GM12891 (cell line): ENCODE results near the gene ABCC1.

Experiments
- DNase-seq: peaks from one replicate; pipeline ENCODE4 v3.0.0; 2011; ENCODE audit warnings: low spot score; ENCODE audit not compliant: insufficient read length
- FAIRE-seq: peaks from 2 replicates; lab custom pipeline; 2011; peaks lifted over from hg19 to GRCh38; lab: Jason Lieb, UNC
- PAX5 ChIP-seq: IDR thresholded peaks from 2 replicates; pipeline ENCODE4 v1.6.1; 2011; ENCODE audit warnings: low read length, moderate library complexity, mild to moderate bottlenecking; ENCODE audit not compliant: insufficient read depth, severe bottlenecking
- POLR2A ChIP-seq: IDR thresholded peaks from 2 replicates; pipeline ENCODE4 v1.6.1; 2011; ENCODE audit warnings: low read depth, low read length, control low read depth
- POLR2AphosphoS5 ChIP-seq: IDR thresholded peaks from 2 replicates; pipeline ENCODE4 v1.6.1; 2011; ENCODE audit warnings: low read depth, low read length, control low read depth
- POU2F2 ChIP-seq: IDR thresholded peaks from 2 replicates; pipeline ENCODE4 v1.6.1; 2011; ENCODE audit warnings: low read depth, mild to moderate bottlenecking, control low read depth, low read length, moderate library complexity
- SPI1 ChIP-seq: IDR thresholded peaks from 2 replicates; pipeline ENCODE4 v1.6.1; 2011; ENCODE audit warnings: low read depth, low read length, control low read depth
- TAF1 ChIP-seq: IDR thresholded peaks from 2 replicates; pipeline ENCODE4 v1.6.1; 2011; ENCODE audit warnings: low read depth, low read length, control low read depth

The ABCC1 gene

GRCh38 chr16:16073891-16074881 lies 124.8 kb downstream of the ABCC1 start:
- no peak for DNase-seq
- no peak for TF ChIP-seq TAF1
- TF ChIP-seq PAX5, result no peak
- TF ChIP-seq SPI1, result no peak
- TF ChIP-seq POLR2A, result no peak
- TF ChIP-seq POLR2AphosphoS5, result no peak
- peak; percentile 81 for FAIRE-seq

DNA sequence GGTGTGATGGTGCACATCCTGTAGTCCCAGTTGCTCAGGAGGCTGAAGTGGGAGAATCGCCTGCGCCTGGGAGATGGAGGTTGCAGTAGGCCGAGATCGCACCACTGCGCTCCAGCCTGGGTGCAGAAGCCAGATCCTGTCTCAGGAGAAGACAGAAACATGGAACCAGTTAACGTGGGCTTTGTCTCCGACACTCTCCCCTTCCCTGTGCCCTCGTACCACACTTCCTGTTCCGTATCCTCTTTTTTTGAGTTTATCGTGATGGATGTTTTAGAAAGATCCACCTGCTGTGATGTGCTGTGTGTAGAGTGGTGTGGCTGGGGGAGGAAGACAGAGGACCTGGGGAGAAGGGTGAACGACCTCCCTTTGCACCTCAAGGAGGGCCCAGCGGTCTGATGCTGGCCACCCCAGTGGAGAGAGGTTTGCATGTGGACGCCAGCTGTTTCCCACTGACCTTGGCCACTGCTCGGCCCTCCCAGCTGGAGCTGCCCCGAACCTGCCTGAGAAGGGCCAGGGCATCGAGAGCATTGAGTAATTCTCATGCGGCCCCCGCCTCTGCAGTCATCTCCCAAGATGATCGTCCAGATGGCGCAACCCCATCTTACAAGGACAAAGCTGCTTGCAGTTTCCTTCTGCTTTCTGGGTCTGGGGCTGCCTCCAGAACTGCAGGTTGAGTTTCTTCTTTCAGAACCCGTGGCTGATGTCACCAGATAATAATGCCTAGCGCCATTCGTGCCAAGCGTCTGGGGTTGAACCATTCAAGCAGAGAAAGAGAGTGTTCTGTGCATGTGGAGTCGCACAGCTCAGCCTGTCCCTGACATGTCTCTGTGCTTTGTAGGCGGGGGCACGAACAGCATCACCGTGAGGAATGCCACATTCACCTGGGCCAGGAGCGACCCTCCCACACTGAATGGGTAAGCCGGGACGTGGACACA lies 126.3 kb downstream of the ABCC1 start:
- FAIRE-seq (no peak), DNase-seq (no peak)
- TF ChIP-seq POLR2AphosphoS5, result no peak
- no peak for TF ChIP-seq TAF1
- no peak for TF ChIP-seq POLR2A
- no peak for TF ChIP-seq PAX5
- no peak for TF ChIP-seq POU2F2
- TF ChIP-seq SPI1, result no peak

- no peak for FAIRE-seq
- no peak for TF ChIP-seq POLR2AphosphoS5
- no peak for TF ChIP-seq TAF1
- TF ChIP-seq POU2F2, result no peak
- TF ChIP-seq SPI1, result no peak
- TF ChIP-seq PAX5, result no peak
- DNase-seq, result no peak
Measured at GRCh38 chr16:16076423-16076813, 127.0 kb downstream of the ABCC1 start.

DNA sequence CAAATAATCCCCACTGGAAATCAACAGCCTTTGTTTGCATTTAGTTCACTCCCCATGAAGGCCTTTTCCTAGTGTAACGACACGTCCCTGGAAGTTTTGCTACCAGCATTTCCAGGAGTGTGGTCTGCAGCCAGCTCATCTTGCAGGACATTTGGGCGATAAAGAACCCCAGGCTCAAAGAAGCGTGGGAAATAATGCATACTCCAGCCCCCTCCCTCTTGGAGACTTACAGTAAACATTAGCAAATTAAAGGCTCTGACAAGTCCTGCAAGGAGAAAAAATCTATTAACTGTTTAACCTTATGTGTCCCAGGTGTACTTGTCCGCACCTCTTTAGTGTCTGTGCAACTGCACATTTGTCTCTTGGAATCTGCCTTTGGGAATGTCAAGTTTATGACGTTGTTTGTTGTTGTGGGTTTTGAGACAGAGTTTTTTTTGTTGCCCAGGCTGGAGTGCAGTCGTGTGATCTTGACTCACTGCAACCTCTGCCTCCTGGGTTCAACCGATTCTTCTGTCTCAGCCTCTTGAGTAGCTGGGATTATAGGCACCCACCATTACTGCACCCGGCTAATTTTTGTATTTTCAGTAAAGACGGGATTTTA lies 131.1 kb downstream of the ABCC1 start:
- FAIRE-seq (no peak), DNase-seq (no peak)
- TF ChIP-seq PAX5 (no peak), POLR2A (no peak), POLR2AphosphoS5 (no peak), TAF1 (no peak), SPI1 (no peak), POU2F2 (no peak)

GRCh38 chr16:16081141-16081540 lies 131.7 kb downstream of the ABCC1 start:
- no peak for FAIRE-seq
- no peak for DNase-seq
- TF ChIP-seq PAX5 (no peak), TAF1 (no peak), SPI1 (no peak), POU2F2 (no peak), POLR2AphosphoS5 (no peak), POLR2A (no peak)

DNA sequence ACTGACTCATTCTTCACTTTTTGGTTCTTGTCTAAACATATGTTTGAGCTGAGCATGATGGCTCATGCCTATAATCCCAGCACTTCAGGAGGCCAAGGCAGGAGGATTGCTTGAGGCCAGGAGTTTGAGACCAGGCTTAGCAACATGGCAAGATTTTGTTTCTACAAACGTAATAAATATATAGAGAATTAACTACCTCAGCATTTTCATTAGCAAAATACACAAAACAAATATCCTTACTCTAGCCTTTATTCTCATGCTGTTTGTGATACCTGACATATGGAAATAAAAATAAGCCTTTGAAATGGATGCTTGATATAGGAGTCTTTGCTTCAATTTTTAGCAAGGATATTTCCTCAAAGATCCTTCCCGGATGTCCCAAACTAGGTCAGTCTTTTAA lies 132.8 kb downstream of the ABCC1 start:
- no peak for TF ChIP-seq POLR2AphosphoS5
- TF ChIP-seq SPI1, result no peak
- no peak for TF ChIP-seq TAF1
- TF ChIP-seq POLR2A, result no peak
- no peak for TF ChIP-seq POU2F2
- TF ChIP-seq PAX5, result no peak
- DNase-seq (no peak), FAIRE-seq (no peak)

DNA sequence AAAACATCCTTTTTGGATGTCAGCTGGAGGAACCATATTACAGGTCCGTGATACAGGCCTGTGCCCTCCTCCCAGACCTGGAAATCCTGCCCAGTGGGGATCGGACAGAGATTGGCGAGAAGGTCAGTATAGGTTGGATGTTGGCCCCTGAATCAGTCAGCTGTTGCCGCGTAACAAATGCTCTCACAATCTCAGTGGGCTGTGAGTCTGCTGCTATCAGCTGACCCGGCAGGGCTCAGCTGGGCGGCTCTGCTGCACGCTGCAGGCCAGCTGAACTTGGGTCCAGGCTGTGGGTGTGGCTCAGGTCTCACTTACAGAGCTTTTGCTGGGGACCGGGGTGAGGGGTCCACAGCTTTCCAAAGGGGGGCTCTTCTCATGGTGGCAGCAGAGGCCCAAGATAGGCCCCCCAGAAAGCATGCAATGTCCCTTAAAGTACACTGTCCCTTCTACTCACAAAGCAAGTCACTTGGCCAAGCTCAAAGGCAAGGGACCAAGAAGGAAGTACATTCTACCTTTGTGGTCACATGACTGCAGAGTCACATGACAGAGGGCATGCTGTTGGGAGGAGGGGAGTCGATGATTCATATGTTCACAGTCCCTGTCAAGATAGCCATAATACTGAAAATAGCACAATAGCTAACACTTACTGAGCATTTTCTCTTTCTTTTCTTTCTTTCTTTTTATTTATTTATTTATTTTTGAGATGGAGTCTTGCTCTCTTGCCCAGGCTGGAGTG lies 134.2 kb downstream of the ABCC1 start:
- TF ChIP-seq PAX5 (no peak), TAF1 (no peak), POLR2A (no peak), POU2F2 (no peak), POLR2AphosphoS5 (no peak), SPI1 (no peak)
- FAIRE-seq, result no peak
- no peak for DNase-seq

- FAIRE-seq, result no peak
- no peak for DNase-seq
- no peak for TF ChIP-seq TAF1
- no peak for TF ChIP-seq POLR2AphosphoS5
- no peak for TF ChIP-seq POU2F2
- no peak for TF ChIP-seq POLR2A
- no peak for TF ChIP-seq PAX5
- TF ChIP-seq SPI1, result no peak
Measured at GRCh38 chr16:16084874-16085273, 135.5 kb downstream of the ABCC1 start.

- no peak for DNase-seq
- TF ChIP-seq SPI1, result no peak
- TF ChIP-seq POU2F2, result no peak
- no peak for TF ChIP-seq PAX5
- no peak for TF ChIP-seq POLR2A
- FAIRE-seq, result no peak
Measured at GRCh38 chr16:16086653-16087446, 137.4 kb downstream of the ABCC1 start.
